SK-N-MC (cell line): ENCODE measurements around the gene CD276.

ENCODE experiments used
- EZH2 ChIP-seq: fragments of 200-600 bp; sonication (generic); IDR thresholded peaks from one replicate; pipeline ENCODE4 v1.6.1; 2017; ENCODE audit warnings: antibody characterized with exemption
- FOXP2 ChIP-seq: optimal IDR thresholded peaks from 2 replicates; pipeline ENCODE3; 2011; ENCODE audit warnings: mild to moderate bottlenecking, moderate library complexity; ENCODE audit not compliant: insufficient read depth; ENCODE audit errors: extremely low read length, control extremely low read depth
- POLR2AphosphoS5 ChIP-seq: IDR thresholded peaks from 2 replicates; pipeline ENCODE4 v1.6.1; 2012; ENCODE audit warnings: mild to moderate bottlenecking, low read depth, low read length, borderline replicate concordance

DNA sequence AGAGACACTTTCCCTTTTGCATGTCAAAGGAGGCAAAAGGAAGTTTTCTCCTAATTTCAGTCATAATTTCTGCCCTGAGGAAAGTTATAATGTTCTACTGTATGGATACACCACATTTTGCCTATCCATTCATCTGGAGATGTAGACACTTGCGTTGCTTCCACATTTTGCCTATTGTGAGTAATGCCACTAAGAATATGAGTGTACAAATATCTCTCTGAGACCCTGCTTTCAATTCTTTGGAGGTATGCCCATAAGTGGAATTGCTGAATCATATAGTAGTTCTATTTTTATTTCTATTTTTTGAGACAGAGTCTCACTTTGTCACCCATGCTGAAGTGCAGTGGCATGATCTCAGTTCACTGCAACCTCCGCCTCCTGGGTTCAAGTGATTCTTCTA lies 3.6 kb upstream of the CD276 start:
- TF ChIP-seq EZH2 (no peak), POLR2AphosphoS5 (no peak), FOXP2 (no peak)
